Airway epithelial cell (primary cell): Measurements from ENCODE around the gene PRUNE2. TPM values are rescaled to one million over a fixed set of nuclear protein-coding genes. Genes with fewer than 3 reads are reported as not detected.

Experiments
- total RNA-seq: library from RNA; depleted of rRNA; stranded (reverse); fragments of >200 nt; gene quantifications from 2 replicates; pipeline ENCODE4 v1.2.3, GENCODE V29; 2015

The PRUNE2 gene, protein sequence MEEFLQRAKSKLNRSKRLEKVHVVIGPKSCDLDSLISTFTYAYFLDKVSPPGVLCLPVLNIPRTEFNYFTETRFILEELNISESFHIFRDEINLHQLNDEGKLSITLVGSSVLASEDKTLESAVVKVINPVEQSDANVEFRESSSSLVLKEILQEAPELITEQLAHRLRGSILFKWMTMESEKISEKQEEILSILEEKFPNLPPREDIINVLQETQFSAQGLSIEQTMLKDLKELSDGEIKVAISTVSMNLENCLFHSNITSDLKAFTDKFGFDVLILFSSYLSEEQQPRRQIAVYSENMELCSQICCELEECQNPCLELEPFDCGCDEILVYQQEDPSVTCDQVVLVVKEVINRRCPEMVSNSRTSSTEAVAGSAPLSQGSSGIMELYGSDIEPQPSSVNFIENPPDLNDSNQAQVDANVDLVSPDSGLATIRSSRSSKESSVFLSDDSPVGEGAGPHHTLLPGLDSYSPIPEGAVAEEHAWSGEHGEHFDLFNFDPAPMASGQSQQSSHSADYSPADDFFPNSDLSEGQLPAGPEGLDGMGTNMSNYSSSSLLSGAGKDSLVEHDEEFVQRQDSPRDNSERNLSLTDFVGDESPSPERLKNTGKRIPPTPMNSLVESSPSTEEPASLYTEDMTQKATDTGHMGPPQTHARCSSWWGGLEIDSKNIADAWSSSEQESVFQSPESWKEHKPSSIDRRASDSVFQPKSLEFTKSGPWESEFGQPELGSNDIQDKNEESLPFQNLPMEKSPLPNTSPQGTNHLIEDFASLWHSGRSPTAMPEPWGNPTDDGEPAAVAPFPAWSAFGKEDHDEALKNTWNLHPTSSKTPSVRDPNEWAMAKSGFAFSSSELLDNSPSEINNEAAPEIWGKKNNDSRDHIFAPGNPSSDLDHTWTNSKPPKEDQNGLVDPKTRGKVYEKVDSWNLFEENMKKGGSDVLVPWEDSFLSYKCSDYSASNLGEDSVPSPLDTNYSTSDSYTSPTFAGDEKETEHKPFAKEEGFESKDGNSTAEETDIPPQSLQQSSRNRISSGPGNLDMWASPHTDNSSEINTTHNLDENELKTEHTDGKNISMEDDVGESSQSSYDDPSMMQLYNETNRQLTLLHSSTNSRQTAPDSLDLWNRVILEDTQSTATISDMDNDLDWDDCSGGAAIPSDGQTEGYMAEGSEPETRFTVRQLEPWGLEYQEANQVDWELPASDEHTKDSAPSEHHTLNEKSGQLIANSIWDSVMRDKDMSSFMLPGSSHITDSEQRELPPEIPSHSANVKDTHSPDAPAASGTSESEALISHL (N-terminal part only)
- 0.07 TPM in 1 of 2 replicates, not detected in the other for total RNA-seq

DNA sequence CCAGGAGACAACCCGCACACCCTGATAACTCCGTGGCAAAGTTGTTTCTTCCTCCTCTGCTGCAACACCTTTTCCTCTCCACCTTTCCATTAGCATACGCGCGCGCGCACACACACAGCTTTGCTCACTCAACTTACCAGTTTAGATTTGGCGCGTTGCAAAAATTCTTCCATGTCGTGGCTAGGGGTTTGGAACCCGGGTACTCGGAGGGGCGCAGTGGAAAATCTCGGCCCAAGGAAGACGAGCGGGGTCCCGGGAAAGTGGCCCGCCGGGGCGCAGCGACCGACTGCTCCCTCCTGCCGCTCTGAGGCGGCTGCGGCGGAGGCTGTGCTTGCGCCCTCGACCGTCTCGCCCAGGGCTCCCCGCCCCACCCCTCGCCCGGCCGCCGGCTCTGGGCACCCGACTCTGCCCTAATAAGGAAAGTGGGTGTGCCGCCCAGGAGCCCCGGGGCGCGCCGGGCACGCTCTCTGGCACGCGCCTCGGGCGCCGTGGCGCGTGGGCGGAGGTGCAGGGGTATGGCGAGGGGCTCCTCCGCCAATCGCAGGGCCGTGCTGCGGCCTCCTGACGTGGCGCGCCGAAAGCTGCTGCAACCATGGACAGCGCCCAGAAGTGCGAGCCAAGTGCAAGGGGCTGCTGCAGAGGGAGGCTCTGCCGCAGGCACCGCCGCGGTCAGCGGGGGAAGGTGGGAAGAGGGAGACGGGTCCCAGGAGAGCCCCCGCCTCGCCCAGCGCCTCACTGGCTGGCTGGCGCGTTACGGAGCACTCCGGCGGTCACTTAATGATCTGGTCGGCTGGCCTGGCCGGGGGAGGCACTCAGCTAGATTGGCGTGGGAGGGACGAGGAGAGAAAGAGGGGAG, at the start of gene PRUNE2:
TSS of gene PRUNE2 (minus strand) at position 324 of the 856 bp plus-strand sequence. CDS start at position 173, 151 bp downstream.

DNA sequence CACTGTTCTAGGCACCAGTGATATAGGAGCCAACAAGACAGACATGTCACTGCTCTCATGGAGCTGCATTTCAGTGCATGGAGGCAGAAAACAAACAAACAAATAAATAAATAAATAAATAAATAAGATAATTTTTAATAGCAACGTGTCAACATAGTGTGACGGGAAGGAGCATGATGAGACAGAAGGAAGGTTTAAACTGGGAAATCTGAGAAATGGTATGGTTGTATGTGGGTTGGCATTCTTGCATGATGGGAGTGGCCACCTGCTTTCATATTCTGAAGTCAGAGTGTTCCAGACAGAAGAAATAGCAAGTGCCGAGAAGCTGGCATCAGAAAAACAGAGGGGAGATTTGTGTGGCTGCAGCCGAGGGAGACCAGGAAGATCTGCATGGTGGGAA, 141.8 kb downstream of the PRUNE2 start, which contains the start of gene PCA3:
TSS of gene PCA3 (plus strand) at position 301 of the 400 bp plus-strand sequence.

Other genes starting within 250 kb of the PRUNE2 start
- not detected in 2 replicates for gene PCA3, start 141.7 kb downstream of the PRUNE2 start, total RNA-seq
- not detected in 2 replicates for gene FOXB2, start 113.5 kb upstream of the PRUNE2 start, total RNA-seq